ENCODE data around the gene CCL13.
A peak's percentile ranks its signal among the peaks of the same experiment; 100 is the strongest.

CCL13 gene

GRCh38 chr17:34370997-34371395 lies 14.7 kb downstream of the CCL13 start:
- Histone ChIP-seq H2BK120ac (ENCODE audit: insufficient read depth, low read length, poor library complexity) (no peak overlapping the region), H3K27me3 (ENCODE audit: insufficient read depth, low read length) (no peaks in the 10 kb centered on the region), H2AFZ (ENCODE audit: insufficient read depth, low read length, poor library complexity) (no peak overlapping the region), H3K23ac (ENCODE audit: low read length) (no peak overlapping the region), H3K4me1 (ENCODE audit: control insufficient read depth in 1 of 2, insufficient read depth in 2 of 2, low read length in 2 of 2) (peaks cover 0 to 14% of the 10 kb centered on the region in 2 experiments), H2BK5ac (ENCODE audit: low read depth, low read length, poor library complexity) (no peak overlapping the region), H3K9me3 (ENCODE audit: insufficient read depth, low read depth, low read length) (no peaks in the 10 kb centered on the region), H2AK5ac (ENCODE audit: low read length) (no peak overlapping the region), H4K12ac (ENCODE audit: low read depth, low read length) (no peak overlapping the region), H3K14ac (ENCODE audit: low read length) (no peak overlapping the region), H3K4me3 (ENCODE audit: low read depth, low read length) (no peak overlapping the region), H3K79me2 (ENCODE audit: control insufficient read depth, insufficient read depth, low read length, poor library complexity) (no peaks in the 10 kb centered on the region), H3K4ac (ENCODE audit: low read depth, low read length) (no peak overlapping the region), H3K4me2 (ENCODE audit: low read length) (no peak overlapping the region), H3K9ac (ENCODE audit: low read length) (no peak overlapping the region), H4K8ac (ENCODE audit: low read depth, low read length) (no peak overlapping the region), H3K27ac (ENCODE audit: low read depth, low read length) (no peak overlapping the region), H2BK12ac (ENCODE audit: low read length) (no peak overlapping the region), H3K79me1 (ENCODE audit: low read length) (no peaks in the 10 kb centered on the region), H3K36me3 (ENCODE audit: control insufficient read depth in 1 of 2, insufficient read depth in 2 of 2, low read length in 2 of 2) (no peaks in the 10 kb centered on the region), H4K91ac (ENCODE audit: low read depth, low read length) (no peak overlapping the region), H3K18ac (ENCODE audit: low read length) (no peak overlapping the region)
- DNase-seq: peak in 1 of 2 donors; percentile 6
- WGBS (ENCODE audit: extremely low coverage, insufficient coverage, insufficient read length): no CpG with 5 or more reads among the region's 3 CpGs

- H4K12ac ChIP-seq (ENCODE audit: low read depth, low read length): no peak overlapping the region
- no peaks in the 10 kb centered on the region for H3K79me1 ChIP-seq (ENCODE audit: low read length)
- no peak overlapping the region for H2BK120ac ChIP-seq (ENCODE audit: insufficient read depth, low read length, poor library complexity)
- DNase-seq: no peak
- H4K8ac ChIP-seq (ENCODE audit: low read depth, low read length): no peak overlapping the region
- H3K27ac ChIP-seq (ENCODE audit: low read depth, low read length): no peak overlapping the region
- no peak overlapping the region for H3K4ac ChIP-seq (ENCODE audit: low read depth, low read length)
- H2BK5ac ChIP-seq (ENCODE audit: low read depth, low read length, poor library complexity): no peak overlapping the region
- H2BK12ac ChIP-seq (ENCODE audit: low read length): no peak overlapping the region
- H3K4me3 ChIP-seq (ENCODE audit: low read depth, low read length): no peak overlapping the region
- no peak overlapping the region for H3K14ac ChIP-seq (ENCODE audit: low read length)
- H3K27me3 ChIP-seq (ENCODE audit: insufficient read depth, low read length): no peaks in the 10 kb centered on the region
- no CpG with 5 or more reads among the region's 3 CpGs for WGBS (ENCODE audit: extremely low coverage, insufficient coverage, insufficient read length)
- H3K18ac ChIP-seq (ENCODE audit: low read length): no peak overlapping the region
- H3K79me2 ChIP-seq (ENCODE audit: control insufficient read depth, insufficient read depth, low read length, poor library complexity): no peaks in the 10 kb centered on the region
- H3K9me3 ChIP-seq (ENCODE audit: insufficient read depth, low read depth, low read length): no peaks in the 10 kb centered on the region
- H3K23ac ChIP-seq (ENCODE audit: low read length): no peak overlapping the region
- no peaks in the 10 kb centered on the region for H3K36me3 ChIP-seq (ENCODE audit: control insufficient read depth in 1 of 2, insufficient read depth in 2 of 2, low read length in 2 of 2)
- peaks cover 0 to 14% of the 10 kb centered on the region in 2 experiments for H3K4me1 ChIP-seq (ENCODE audit: control insufficient read depth in 1 of 2, insufficient read depth in 2 of 2, low read length in 2 of 2)
- no peak overlapping the region for H3K4me2 ChIP-seq (ENCODE audit: low read length)
- H2AK5ac ChIP-seq (ENCODE audit: low read length): no peak overlapping the region
- no peak overlapping the region for H3K9ac ChIP-seq (ENCODE audit: low read length)
- H2AFZ ChIP-seq (ENCODE audit: insufficient read depth, low read length, poor library complexity): no peak overlapping the region
- no peak overlapping the region for H4K91ac ChIP-seq (ENCODE audit: low read depth, low read length)
These were observed 15.3 kb downstream of the CCL13 start for GRCh38 chr17:34371405-34372100.

GRCh38 chr17:34374457-34374856 lies 18.2 kb downstream of the CCL13 start:
- no peak for DNase-seq
- H3K23ac ChIP-seq (ENCODE audit: low read length): no peak overlapping the region
- no peak overlapping the region for H3K4me2 ChIP-seq (ENCODE audit: low read length)
- H3K4me1 ChIP-seq (ENCODE audit: control insufficient read depth in 1 of 2, insufficient read depth in 2 of 2, low read length in 2 of 2): peaks cover 0 to 14% of the 10 kb centered on the region in 2 experiments
- H3K18ac ChIP-seq (ENCODE audit: low read length): no peak overlapping the region
- H2BK12ac ChIP-seq (ENCODE audit: low read length): no peak overlapping the region
- H4K8ac ChIP-seq (ENCODE audit: low read depth, low read length): no peak overlapping the region
- H2AK5ac ChIP-seq (ENCODE audit: low read length): no peak overlapping the region
- H3K14ac ChIP-seq (ENCODE audit: low read length): no peak overlapping the region
- no peaks in the 10 kb centered on the region for H3K36me3 ChIP-seq (ENCODE audit: control insufficient read depth in 1 of 2, insufficient read depth in 2 of 2, low read length in 2 of 2)
- no peaks in the 10 kb centered on the region for H3K79me1 ChIP-seq (ENCODE audit: low read length)
- H2BK120ac ChIP-seq (ENCODE audit: insufficient read depth, low read length, poor library complexity): no peak overlapping the region
- H4K91ac ChIP-seq (ENCODE audit: low read depth, low read length): no peak overlapping the region
- no peak overlapping the region for H3K4me3 ChIP-seq (ENCODE audit: low read depth, low read length)
- no peaks in the 10 kb centered on the region for H3K79me2 ChIP-seq (ENCODE audit: control insufficient read depth, insufficient read depth, low read length, poor library complexity)
- H3K27me3 ChIP-seq (ENCODE audit: insufficient read depth, low read length): no peaks in the 10 kb centered on the region
- H3K27ac ChIP-seq (ENCODE audit: low read depth, low read length): no peak overlapping the region
- no peaks in the 10 kb centered on the region for H3K9me3 ChIP-seq (ENCODE audit: insufficient read depth, low read depth, low read length)
- H4K12ac ChIP-seq (ENCODE audit: low read depth, low read length): no peak overlapping the region
- WGBS (ENCODE audit: extremely low coverage, insufficient coverage, insufficient read length): no CpG with 5 or more reads among the region's 5 CpGs
- no peak overlapping the region for H3K4ac ChIP-seq (ENCODE audit: low read depth, low read length)
- H2BK5ac ChIP-seq (ENCODE audit: low read depth, low read length, poor library complexity): no peak overlapping the region
- H2AFZ ChIP-seq (ENCODE audit: insufficient read depth, low read length, poor library complexity): no peak overlapping the region
- no peak overlapping the region for H3K9ac ChIP-seq (ENCODE audit: low read length)

GRCh38 chr17:34375426-34375997 lies 19.2 kb downstream of the CCL13 start:
- Histone ChIP-seq H3K4ac (ENCODE audit: low read depth, low read length) (no peak overlapping the region), H2AFZ (ENCODE audit: insufficient read depth, low read length, poor library complexity) (no peak overlapping the region), H2BK120ac (ENCODE audit: insufficient read depth, low read length, poor library complexity) (no peak overlapping the region)

More at GRCh38 chr17:34375426-34375997, 19.2 kb downstream of the CCL13 start:
- H3K4me2 ChIP-seq (ENCODE audit: low read length): no peak overlapping the region
- H3K4me3 ChIP-seq (ENCODE audit: low read depth, low read length): no peak overlapping the region
- no peak overlapping the region for H2AK5ac ChIP-seq (ENCODE audit: low read length)
- WGBS (ENCODE audit: extremely low coverage, insufficient coverage, insufficient read length): no CpG with 5 or more reads among the region's 11 CpGs
- H3K23ac ChIP-seq (ENCODE audit: low read length): no peak overlapping the region
- no peak overlapping the region for H3K27ac ChIP-seq (ENCODE audit: low read depth, low read length)
- no peaks in the 10 kb centered on the region for H3K79me1 ChIP-seq (ENCODE audit: low read length)
- no peak overlapping the region for H3K18ac ChIP-seq (ENCODE audit: low read length)
- H3K27me3 ChIP-seq (ENCODE audit: insufficient read depth, low read length): no peaks in the 10 kb centered on the region
- H3K79me2 ChIP-seq (ENCODE audit: control insufficient read depth, insufficient read depth, low read length, poor library complexity): no peaks in the 10 kb centered on the region
- H3K36me3 ChIP-seq (ENCODE audit: control insufficient read depth in 1 of 2, insufficient read depth in 2 of 2, low read length in 2 of 2): no peaks in the 10 kb centered on the region
- H3K9me3 ChIP-seq (ENCODE audit: insufficient read depth, low read depth, low read length): no peaks in the 10 kb centered on the region
- no peak overlapping the region for H4K12ac ChIP-seq (ENCODE audit: low read depth, low read length)
- no peak for DNase-seq
- no peak overlapping the region for H2BK12ac ChIP-seq (ENCODE audit: low read length)
- no peak overlapping the region for H2BK5ac ChIP-seq (ENCODE audit: low read depth, low read length, poor library complexity)
- no peak overlapping the region for H3K14ac ChIP-seq (ENCODE audit: low read length)
- H4K91ac ChIP-seq (ENCODE audit: low read depth, low read length): no peak overlapping the region
- H3K4me1 ChIP-seq (ENCODE audit: control insufficient read depth in 1 of 2, insufficient read depth in 2 of 2, low read length in 2 of 2): peaks cover 0 to 10% of the 10 kb centered on the region in 2 experiments
- H4K8ac ChIP-seq (ENCODE audit: low read depth, low read length): no peak overlapping the region
- H3K9ac ChIP-seq (ENCODE audit: low read length): no peak overlapping the region

Measured in trophoblast cell (in vitro differentiated cells and primary cell).